ENCODE measurements around the gene CAMK2A.

- TF ChIP-seq CTCF (IDR thresholded peaks at IDR 0.05) (no peak), POLR2A (IDR thresholded peaks at IDR 0.05) (no peak)
Observed at GRCh38 chr5:150236313-150236712, 53.3 kb downstream of the CAMK2A start.

Measured in Peyer's patch (tissue), 4 donors.